Ovary (tissue), 9 donors: ENCODE measurements around the gene GAS6. TPM values are rescaled to one million over a fixed set of nuclear protein-coding genes. Genes with fewer than 3 reads are reported as not detected.
A peak's percentile ranks its signal among the peaks of the same experiment; 100 is the strongest.

Source experiments
- DNase-seq, 5 donors: peaks; one replicate each; pipeline ENCODE4 v3.0.0-alpha.2; 2019 to 2020
- H3K27ac ChIP-seq, 2 donors: fragments of 200-600 bp; one replicate each; pipeline versions ENCODE4 v1.5.1 to v1.8.0; 2019 to 2022
- H3K27me3 ChIP-seq: fragments of 200-600 bp; one replicate; pipeline ENCODE4 v1.8.0; 2022
- H3K36me3 ChIP-seq: fragments of 200-600 bp; sonication (generic); one replicate; pipeline ENCODE4 v1.5.1; 2019
- H3K4me1 ChIP-seq: one replicate; pipeline ENCODE4 v1.8.1; 2013; ENCODE audit warnings: mild to moderate bottlenecking, moderate library complexity; ENCODE audit not compliant: insufficient read depth
- H3K4me3 ChIP-seq: fragments of 200-600 bp; sonication (generic); one replicate; pipeline ENCODE4 v1.5.1; 2017
- H3K9me3 ChIP-seq, 2 donors: fragments of 200-600 bp in 1 of 2; sonication (generic) in 1 of 2; one replicate each; pipeline versions ENCODE4 v1.5.1 to v1.8.1; 2013 to 2019; ENCODE audit warnings: mild to moderate bottlenecking in 1 of 2, moderate library complexity in 1 of 2
- EP300 ChIP-seq: sonication (generic); formaldehyde crosslinking; IDR thresholded peaks from one replicate; pipeline ENCODE4 v1.6.1; 2017; ENCODE audit warnings: antibody characterized with exemption
- POLR2A ChIP-seq: fragments of 450-650 bp; IDR thresholded peaks from one replicate; pipeline ENCODE4 v1.6.1; 2017; ENCODE audit warnings: antibody characterized with exemption, mild to moderate bottlenecking, moderate library complexity
- WGBS, 3 donors: extraction: QIAGEN DNeasy Blood & Tissue Kit in 1 of 3; methylation state at CpG; one replicate each; pipeline versions ENCODE4 v1.1.5 to v1.1.7; 2013 to 2017; 5-methylcytosine and 5-hydroxymethylcytosine counted together
- intact Hi-C, 4 donors: fragments of 100-400 bp; cut with DNase I; formaldehyde crosslinking; loops; one replicate each; pipeline versions ENCODE4 v1.11.0 to v1.15.1; 2022 to 2023
- polyA plus RNA-seq, 2 donors: library from polyadenylated mRNA; stranded (reverse); fragments of 200-250 nt in 1 of 2; fragments of 350-450 nt in 1 of 2; fragmentation: Illumina TruSeq in 1 of 2; extraction: RNeasy Lipid Tissue Mini Kit (QIAGEN cat#74804) in 1 of 2; gene quantifications; one replicate each; pipeline ENCODE4 v1.2.3, GENCODE V29; 2013 to 2014
- total RNA-seq, 7 donors: library from RNA; depleted of rRNA in 2 of 7; stranded (reverse); fragments of >200 nt in 2 of 7; fragmentation: NEBNext Ultra II Directional in 3 of 7; extraction: Animal tissue kit (Norgen Biotek cat#: 25700) in 3 of 7; gene quantifications; one replicate each; pipeline versions ENCODE4 v1.1.0 to v1.2.4, GENCODE V29; 2016 to 2023
- TF ChIP-seq, protein P1 (sequence below), 3 donors: fragments of 450-650 bp in 2 of 3; fragments of 200-600 bp in 1 of 3; IDR thresholded peaks; one replicate each; pipeline versions ENCODE4 v1.5.1 to v1.8.0; 2016 to 2022; ENCODE audit warnings: antibody characterized with exemption in 3 of 3, mild to moderate bottlenecking in 1 of 3
- donor health status: DM: no; HTN: no; CAD: no; lungs with moderate emphysema.
- donor health status: DM: no; HTN: no; CAD: no.
- donor health status: Bipolar disorder and iron deficiency.
- donor health status: DM: yes; HTN: yes; CAD: no.
- donor health status: DM: no; HTN: no; CAD: no.
- donor health status: DM: yes; HTN: yes; CAD: no.

GAS6 gene
- total and polyA plus RNA-seq, 9 donors: 44.9 to 336 (median 143) TPM

DNA sequence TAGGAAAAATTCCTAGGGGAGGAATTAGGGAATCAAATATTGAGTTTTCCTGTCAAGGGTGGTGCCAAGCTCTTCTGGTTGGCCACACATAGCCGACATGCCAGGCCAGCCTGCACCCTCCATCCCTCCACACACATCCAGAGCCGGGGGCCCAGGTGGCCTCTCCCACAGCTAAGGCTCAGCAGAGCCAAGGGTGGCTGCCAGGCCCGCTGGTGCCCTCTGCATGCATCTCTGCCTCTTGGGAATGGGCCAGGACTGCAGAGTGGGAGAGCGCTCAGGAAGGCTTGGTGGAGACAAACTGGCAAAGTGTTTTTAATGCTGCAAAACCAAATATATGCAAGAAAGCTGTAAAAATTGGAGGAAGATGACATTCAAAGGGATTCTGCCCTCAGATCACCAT is 42.7 kb upstream of the GAS6 start:
- H3K4me1 ChIP-seq: no peaks in the 10 kb centered on the region
- peak in 1 of 5 donors; percentile 30 for DNase-seq
- H3K36me3 ChIP-seq: no peaks in the 10 kb centered on the region
- H3K4me3 ChIP-seq: no peak overlapping the region
- TF ChIP-seq, protein P1, sequence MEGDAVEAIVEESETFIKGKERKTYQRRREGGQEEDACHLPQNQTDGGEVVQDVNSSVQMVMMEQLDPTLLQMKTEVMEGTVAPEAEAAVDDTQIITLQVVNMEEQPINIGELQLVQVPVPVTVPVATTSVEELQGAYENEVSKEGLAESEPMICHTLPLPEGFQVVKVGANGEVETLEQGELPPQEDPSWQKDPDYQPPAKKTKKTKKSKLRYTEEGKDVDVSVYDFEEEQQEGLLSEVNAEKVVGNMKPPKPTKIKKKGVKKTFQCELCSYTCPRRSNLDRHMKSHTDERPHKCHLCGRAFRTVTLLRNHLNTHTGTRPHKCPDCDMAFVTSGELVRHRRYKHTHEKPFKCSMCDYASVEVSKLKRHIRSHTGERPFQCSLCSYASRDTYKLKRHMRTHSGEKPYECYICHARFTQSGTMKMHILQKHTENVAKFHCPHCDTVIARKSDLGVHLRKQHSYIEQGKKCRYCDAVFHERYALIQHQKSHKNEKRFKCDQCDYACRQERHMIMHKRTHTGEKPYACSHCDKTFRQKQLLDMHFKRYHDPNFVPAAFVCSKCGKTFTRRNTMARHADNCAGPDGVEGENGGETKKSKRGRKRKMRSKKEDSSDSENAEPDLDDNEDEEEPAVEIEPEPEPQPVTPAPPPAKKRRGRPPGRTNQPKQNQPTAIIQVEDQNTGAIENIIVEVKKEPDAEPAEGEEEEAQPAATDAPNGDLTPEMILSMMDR (IDR thresholded peaks at IDR 0.05): no peak
- H3K27me3 ChIP-seq: no peaks in the 10 kb centered on the region
- 85% methylated on average over 4 of the region's 4 CpGs for WGBS, 3 donors
- no peaks in the 10 kb centered on the region for H3K9me3 ChIP-seq
- intact Hi-C loops: no loop called here
- H3K27ac ChIP-seq: no peak overlapping the region

DNA sequence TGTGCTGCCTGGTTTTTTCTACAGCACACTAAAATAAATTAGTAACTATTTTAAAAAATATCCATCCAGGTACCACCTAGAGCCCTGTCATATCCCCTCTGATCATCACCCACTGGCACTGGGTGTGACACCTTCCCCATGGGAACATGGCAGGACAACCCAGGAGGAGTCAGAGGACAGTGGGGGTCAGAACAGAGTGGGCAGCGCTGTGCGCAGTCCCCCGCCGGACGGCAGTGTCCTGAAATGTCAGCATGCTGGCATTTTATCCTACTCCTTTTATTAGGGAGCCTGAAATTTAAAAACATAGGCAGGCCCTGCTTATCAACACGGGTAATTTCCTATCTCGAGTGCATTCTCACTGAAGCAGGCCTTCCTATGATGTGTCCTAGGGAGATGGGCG is 42.1 kb upstream of the GAS6 start:
- Histone ChIP-seq H3K4me3 (no peak overlapping the region), H3K36me3 (no peaks in the 10 kb centered on the region), H3K4me1 (no peaks in the 10 kb centered on the region), H3K9me3 (no peaks in the 10 kb centered on the region), H3K27me3 (no peaks in the 10 kb centered on the region), H3K27ac (no peak overlapping the region)
- DNase-seq: no peak
- TF ChIP-seq, protein P1 (IDR thresholded peaks at IDR 0.05): no peak
- no peak for TF ChIP-seq POLR2A
- no peak for TF ChIP-seq EP300
- intact Hi-C loops: no loop called here
- 82 to 96% (median 95%) methylated on average over 8 of the region's 8 CpGs for WGBS, 3 donors

DNA sequence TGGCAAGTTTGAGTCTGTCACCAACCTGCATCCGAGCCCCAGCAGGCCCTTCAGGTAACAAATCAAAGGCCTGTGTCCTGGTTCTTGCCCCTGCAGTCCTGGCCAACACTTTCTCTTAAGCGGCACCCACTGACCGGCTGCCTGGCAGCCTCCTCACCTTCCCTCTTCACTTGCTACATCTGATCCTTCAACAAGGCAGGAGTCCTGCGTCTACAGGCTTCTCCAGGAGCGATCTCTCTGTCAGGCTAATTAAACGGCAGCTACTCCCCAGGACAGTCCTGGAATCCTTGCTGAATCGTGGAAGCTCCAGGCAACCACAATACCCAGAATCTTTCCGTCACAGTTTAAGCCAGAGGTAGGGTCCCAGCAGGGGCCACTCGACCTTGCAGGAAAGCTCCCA is 41.1 kb upstream of the GAS6 start:
- DNase-seq: peak in 1 of 5 donors; percentile 10
- WGBS, 3 donors: 78 to 93% (median 90%) methylated on average over 9 of the region's 9 CpGs
- Histone ChIP-seq H3K36me3 (no peaks in the 10 kb centered on the region), H3K9me3 (no peaks in the 10 kb centered on the region), H3K4me1 (no peaks in the 10 kb centered on the region), H3K27me3 (no peaks in the 10 kb centered on the region), H3K27ac (no peak overlapping the region), H3K4me3 (no peak overlapping the region)
- intact Hi-C loops: no loop called here
- no peak for TF ChIP-seq POLR2A
- TF ChIP-seq EP300: no peak
- TF ChIP-seq, protein P1 (IDR thresholded peaks at IDR 0.05): no peak

DNA sequence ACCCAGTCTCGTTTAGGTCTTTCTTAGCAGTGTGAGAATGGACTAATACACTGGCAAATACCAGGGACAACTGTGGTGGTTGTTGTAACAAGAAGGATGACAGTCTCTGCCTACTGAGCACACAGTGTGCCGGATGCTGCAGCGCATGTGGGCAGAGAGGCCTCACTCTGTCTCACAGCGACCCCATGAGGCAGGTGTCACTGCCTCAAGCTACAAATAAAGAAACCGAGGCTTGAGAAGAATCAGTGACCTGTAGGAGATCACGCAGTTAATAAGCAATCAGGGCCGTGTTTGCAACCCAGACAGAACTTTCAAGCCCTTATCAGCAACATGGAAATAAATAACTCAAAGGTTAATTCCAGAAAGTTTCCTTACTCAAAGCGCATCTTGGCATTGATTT is 40.5 kb upstream of the GAS6 start:
- Histone ChIP-seq H3K36me3 (no peaks in the 10 kb centered on the region), H3K4me3 (no peak overlapping the region), H3K27ac (no peak overlapping the region), H3K9me3 (no peaks in the 10 kb centered on the region), H3K27me3 (no peaks in the 10 kb centered on the region), H3K4me1 (no peaks in the 10 kb centered on the region)
- intact Hi-C loops: no loop called here
- 43 to 71% (median 60%) methylated on average over 8 of the region's 8 CpGs for WGBS, 3 donors
- peak in 1 of 5 donors; percentile 41 for DNase-seq
- TF ChIP-seq, protein P1 (IDR thresholded peaks at IDR 0.05): peak in 1 of 3 donors; percentile 32
- no peak for TF ChIP-seq EP300

DNA sequence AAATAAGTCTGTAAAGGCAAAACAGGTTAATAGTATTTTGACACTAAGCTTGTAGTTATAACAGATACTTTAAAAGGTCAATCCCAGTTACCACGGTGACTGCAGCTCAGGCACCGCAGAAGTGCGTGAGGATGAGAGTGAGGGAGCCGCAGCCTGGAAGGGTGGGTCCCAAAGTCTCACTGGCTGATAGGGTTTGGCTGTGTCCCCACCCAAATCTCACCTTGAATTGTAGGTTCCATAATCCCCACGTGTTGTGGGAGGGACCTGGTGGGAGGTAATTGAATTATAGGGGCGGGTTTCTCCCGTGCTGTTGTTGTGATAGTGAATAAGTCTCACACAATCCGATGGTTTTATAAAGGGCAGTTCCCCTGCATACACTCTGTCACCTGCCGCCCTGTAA is 40.0 kb upstream of the GAS6 start:
- H3K4me1 ChIP-seq: no peaks in the 10 kb centered on the region
- no peaks in the 10 kb centered on the region for H3K36me3 ChIP-seq
- TF ChIP-seq EP300: no peak
- TF ChIP-seq, protein P1 (IDR thresholded peaks at IDR 0.05): no peak
- no peak for TF ChIP-seq POLR2A
- H3K4me3 ChIP-seq: no peak overlapping the region
- intact Hi-C loops: no loop called here
- no peaks in the 10 kb centered on the region for H3K27me3 ChIP-seq
- WGBS, 3 donors: 78 to 92% (median 81%) methylated on average over 9 of the region's 9 CpGs
- H3K9me3 ChIP-seq: no peaks in the 10 kb centered on the region
- no peak overlapping the region for H3K27ac ChIP-seq
- DNase-seq: no peak
